Peyer's patch (tissue), 4 donors: ENCODE results near the gene GABRG2. TPM values are rescaled to one million over a fixed set of nuclear protein-coding genes. Genes with fewer than 3 reads are reported as not detected.

Experiments
- DNase-seq, 3 donors: peaks; one replicate each; pipeline ENCODE4 v3.0.0-alpha.2; 2017 to 2019
- H3K27ac ChIP-seq, 4 donors: fragments of 200-600 bp; sonication (generic); one replicate each; pipeline ENCODE4 v1.5.1; 2016 to 2019
- H3K27me3 ChIP-seq, 2 donors: fragments of 200-600 bp; sonication (generic); one replicate each; pipeline ENCODE4 v1.5.1; 2019
- H3K36me3 ChIP-seq, 3 donors: fragments of 200-600 bp; sonication (generic); one replicate each; pipeline ENCODE4 v1.5.1; 2016 to 2019
- H3K4me1 ChIP-seq, 4 donors: fragments of 200-600 bp; sonication (generic); one replicate each; pipeline ENCODE4 v1.5.1; 2016 to 2019
- H3K4me3 ChIP-seq, 4 donors: fragments of 200-600 bp; sonication (generic); 1 replicate in 3 of 4; 2 replicates in 1 of 4; pipeline ENCODE4 v1.5.1; 2016 to 2019; ENCODE audit warnings: mild to moderate bottlenecking in 1 of 4
- H3K9me3 ChIP-seq, 4 donors: fragments of 200-600 bp; sonication (generic); one replicate each; pipeline ENCODE4 v1.5.1; 2016 to 2019; ENCODE audit warnings: mild to moderate bottlenecking in 1 of 4
- POLR2A ChIP-seq, 2 donors: fragments of 450-650 bp; IDR thresholded peaks; one replicate each; pipeline ENCODE4 v1.5.1; 2017; ENCODE audit warnings: antibody characterized with exemption in 2 of 2, mild to moderate bottlenecking in 2 of 2, moderate library complexity in 2 of 2
- total RNA-seq, 4 donors: library from RNA; depleted of rRNA; stranded (reverse); fragments of >200 nt; gene quantifications; one replicate each; pipeline ENCODE4 v1.1.0, GENCODE V29; 2016
- TF ChIP-seq, protein P1 (sequence below), 6 experiments: fragments of 450-650 bp in 4 of 6; fragments of 200-600 bp in 2 of 6; sonication (generic) in 1 of 6; IDR thresholded peaks; one replicate each; pipeline ENCODE4 v1.5.1; 2017 to 2019; ENCODE audit warnings: antibody characterized with exemption in 6 of 6, mild to moderate bottlenecking in 3 of 6, moderate library complexity in 1 of 6

GABRG2 gene
- total RNA-seq, 4 donors from 2014 or later: 0.70 TPM; not detected in 3

- no peak for TF ChIP-seq POLR2A (IDR thresholded peaks at IDR 0.05)
- TF ChIP-seq, protein P1, sequence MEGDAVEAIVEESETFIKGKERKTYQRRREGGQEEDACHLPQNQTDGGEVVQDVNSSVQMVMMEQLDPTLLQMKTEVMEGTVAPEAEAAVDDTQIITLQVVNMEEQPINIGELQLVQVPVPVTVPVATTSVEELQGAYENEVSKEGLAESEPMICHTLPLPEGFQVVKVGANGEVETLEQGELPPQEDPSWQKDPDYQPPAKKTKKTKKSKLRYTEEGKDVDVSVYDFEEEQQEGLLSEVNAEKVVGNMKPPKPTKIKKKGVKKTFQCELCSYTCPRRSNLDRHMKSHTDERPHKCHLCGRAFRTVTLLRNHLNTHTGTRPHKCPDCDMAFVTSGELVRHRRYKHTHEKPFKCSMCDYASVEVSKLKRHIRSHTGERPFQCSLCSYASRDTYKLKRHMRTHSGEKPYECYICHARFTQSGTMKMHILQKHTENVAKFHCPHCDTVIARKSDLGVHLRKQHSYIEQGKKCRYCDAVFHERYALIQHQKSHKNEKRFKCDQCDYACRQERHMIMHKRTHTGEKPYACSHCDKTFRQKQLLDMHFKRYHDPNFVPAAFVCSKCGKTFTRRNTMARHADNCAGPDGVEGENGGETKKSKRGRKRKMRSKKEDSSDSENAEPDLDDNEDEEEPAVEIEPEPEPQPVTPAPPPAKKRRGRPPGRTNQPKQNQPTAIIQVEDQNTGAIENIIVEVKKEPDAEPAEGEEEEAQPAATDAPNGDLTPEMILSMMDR (IDR thresholded peaks at IDR 0.05): no peak
- Histone ChIP-seq H3K27ac (no peak overlapping the region), H3K27me3 (no peaks in the 10 kb centered on the region), H3K4me3 (no peak overlapping the region), H3K9me3 (no peaks in the 10 kb centered on the region), H3K4me1 (no peaks in the 10 kb centered on the region), H3K36me3 (no peaks in the 10 kb centered on the region)
- no peak for DNase-seq
These were observed 86.7 kb downstream of the GABRG2 start for GRCh38 chr5:162154242-162154641.

DNA sequence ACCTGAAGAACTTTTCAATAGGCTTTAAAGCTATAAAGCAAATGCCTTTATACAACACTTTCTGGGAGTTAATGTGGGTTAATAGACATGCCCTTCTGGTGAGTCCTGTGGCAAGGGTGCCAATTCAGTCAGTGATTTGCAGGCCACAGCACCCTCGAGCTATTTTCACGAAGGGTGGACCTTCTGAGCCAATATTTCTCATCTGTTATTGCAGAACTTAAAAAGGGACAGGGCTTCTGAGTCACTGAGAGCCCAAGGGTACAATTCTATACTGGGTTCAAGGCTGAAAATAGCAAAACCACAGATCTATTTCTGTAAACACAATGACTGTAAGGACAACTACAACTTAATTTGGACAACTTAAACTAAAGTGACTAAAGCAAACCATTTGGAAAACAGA lies 92.8 kb downstream of the GABRG2 start:
- no peaks in the 10 kb centered on the region for H3K27me3 ChIP-seq
- no peak for DNase-seq
- no peaks in the 10 kb centered on the region for H3K36me3 ChIP-seq

GRCh38 chr5:162163663-162164062 lies 96.1 kb downstream of the GABRG2 start:
- H3K36me3 ChIP-seq: no peaks in the 10 kb centered on the region
- H3K4me3 ChIP-seq: no peak overlapping the region
- TF ChIP-seq, protein P1 (IDR thresholded peaks at IDR 0.05): no peak
- no peak for TF ChIP-seq POLR2A (IDR thresholded peaks at IDR 0.05)
- no peaks in the 10 kb centered on the region for H3K9me3 ChIP-seq
- no peaks in the 10 kb centered on the region for H3K27me3 ChIP-seq
- DNase-seq: no peak
- H3K4me1 ChIP-seq: no peaks in the 10 kb centered on the region
- no peak overlapping the region for H3K27ac ChIP-seq

More for the DNA sequence above, 92.8 kb downstream of the GABRG2 start:
- no peak for TF ChIP-seq POLR2A (IDR thresholded peaks at IDR 0.05)
- TF ChIP-seq, protein P1 (IDR thresholded peaks at IDR 0.05): no peak
- Histone ChIP-seq H3K4me3 (no peak overlapping the region), H3K27ac (no peak overlapping the region), H3K4me1 (no peaks in the 10 kb centered on the region), H3K9me3 (no peaks in the 10 kb centered on the region)

GRCh38 chr5:162174358-162174974 lies 106.9 kb downstream of the GABRG2 start:
- Histone ChIP-seq H3K4me3 (no peak overlapping the region), H3K36me3 (no peaks in the 10 kb centered on the region), H3K9me3 (no peaks in the 10 kb centered on the region), H3K27me3 (no peaks in the 10 kb centered on the region), H3K27ac (no peak overlapping the region), H3K4me1 (no peaks in the 10 kb centered on the region)
- TF ChIP-seq, protein P1 (IDR thresholded peaks at IDR 0.05): no peak
- no peak for TF ChIP-seq POLR2A (IDR thresholded peaks at IDR 0.05)
- DNase-seq: no peak

DNA sequence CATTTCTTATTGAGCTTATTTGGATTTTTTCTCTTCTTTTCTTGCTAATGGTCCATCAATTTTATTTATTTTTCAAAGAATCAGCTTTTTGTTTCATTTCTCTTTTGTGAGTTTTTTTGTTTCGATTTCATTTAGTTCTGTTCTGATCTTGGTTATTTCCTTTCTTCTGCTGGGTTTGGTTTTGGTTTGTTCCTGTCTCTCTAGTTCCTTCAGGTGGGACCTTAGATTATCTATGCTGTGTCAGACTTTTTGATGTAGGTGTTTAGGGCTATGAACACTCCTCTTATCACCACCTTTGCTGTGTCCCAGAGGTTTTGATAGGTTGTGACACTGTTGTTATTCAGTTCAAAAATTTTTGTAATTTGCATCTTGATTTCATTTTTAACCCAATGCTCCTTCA lies 119.8 kb downstream of the GABRG2 start:
- Histone ChIP-seq H3K36me3 (no peaks in the 10 kb centered on the region), H3K27ac (no peak overlapping the region), H3K27me3 (no peaks in the 10 kb centered on the region), H3K4me3 (no peak overlapping the region), H3K9me3 (no peaks in the 10 kb centered on the region), H3K4me1 (no peaks in the 10 kb centered on the region)
- no peak for DNase-seq
- TF ChIP-seq, protein P1 (IDR thresholded peaks at IDR 0.05): no peak

DNA sequence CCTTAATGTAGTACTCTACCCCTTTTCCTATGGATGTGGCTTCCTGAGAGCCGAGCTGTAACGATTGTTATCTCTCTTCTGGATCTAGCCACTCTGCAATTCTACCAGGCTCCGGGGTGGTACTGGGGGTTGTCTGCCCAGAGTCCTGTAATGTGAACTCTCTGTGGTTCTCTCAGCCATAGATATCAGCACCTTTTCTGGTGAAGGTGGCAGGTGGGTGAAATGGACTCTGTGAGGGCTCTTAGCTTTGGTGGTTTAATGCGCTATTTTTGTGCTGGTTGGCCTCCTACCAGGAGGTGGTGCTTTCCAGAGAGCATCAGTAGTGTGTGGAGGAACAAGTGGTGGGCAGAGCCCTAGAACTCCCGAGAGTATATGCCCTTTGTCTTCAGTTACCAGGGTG lies 122.1 kb downstream of the GABRG2 start:
- H3K27ac ChIP-seq: no peak overlapping the region
- no peak overlapping the region for H3K4me3 ChIP-seq
- H3K36me3 ChIP-seq: no peaks in the 10 kb centered on the region
- no peaks in the 10 kb centered on the region for H3K27me3 ChIP-seq
- no peak for DNase-seq
- H3K9me3 ChIP-seq: no peaks in the 10 kb centered on the region
- H3K4me1 ChIP-seq: no peaks in the 10 kb centered on the region
- TF ChIP-seq, protein P1 (IDR thresholded peaks at IDR 0.05): no peak
- TF ChIP-seq POLR2A (IDR thresholded peaks at IDR 0.05): no peak
